ENCODE data around the gene MRM1.

Gene MRM1

GRCh38 chr17:36614933-36615332, 13.6 kb downstream of the MRM1 start:
- Histone ChIP-seq H3K9ac (ENCODE audit: low read length) (no peak overlapping the region), H3K27me3 (ENCODE audit: control insufficient read depth, insufficient read depth, low read length) (no peaks in the 10 kb centered on the region), H3K4me1 (ENCODE audit: control insufficient read depth, insufficient read depth, low read length) (peaks cover 22% of the 10 kb centered on the region), H3K36me3 (ENCODE audit: control insufficient read depth, insufficient read depth, low read length) (no peaks in the 10 kb centered on the region), H3K4me3 (ENCODE audit: low read depth, low read length) (no peak overlapping the region), H3K27ac (ENCODE audit: low read depth, low read length) (no peak overlapping the region), H3K9me3 (ENCODE audit: control insufficient read depth, insufficient read depth, low read depth, low read length) (no peaks in the 10 kb centered on the region)

DNA sequence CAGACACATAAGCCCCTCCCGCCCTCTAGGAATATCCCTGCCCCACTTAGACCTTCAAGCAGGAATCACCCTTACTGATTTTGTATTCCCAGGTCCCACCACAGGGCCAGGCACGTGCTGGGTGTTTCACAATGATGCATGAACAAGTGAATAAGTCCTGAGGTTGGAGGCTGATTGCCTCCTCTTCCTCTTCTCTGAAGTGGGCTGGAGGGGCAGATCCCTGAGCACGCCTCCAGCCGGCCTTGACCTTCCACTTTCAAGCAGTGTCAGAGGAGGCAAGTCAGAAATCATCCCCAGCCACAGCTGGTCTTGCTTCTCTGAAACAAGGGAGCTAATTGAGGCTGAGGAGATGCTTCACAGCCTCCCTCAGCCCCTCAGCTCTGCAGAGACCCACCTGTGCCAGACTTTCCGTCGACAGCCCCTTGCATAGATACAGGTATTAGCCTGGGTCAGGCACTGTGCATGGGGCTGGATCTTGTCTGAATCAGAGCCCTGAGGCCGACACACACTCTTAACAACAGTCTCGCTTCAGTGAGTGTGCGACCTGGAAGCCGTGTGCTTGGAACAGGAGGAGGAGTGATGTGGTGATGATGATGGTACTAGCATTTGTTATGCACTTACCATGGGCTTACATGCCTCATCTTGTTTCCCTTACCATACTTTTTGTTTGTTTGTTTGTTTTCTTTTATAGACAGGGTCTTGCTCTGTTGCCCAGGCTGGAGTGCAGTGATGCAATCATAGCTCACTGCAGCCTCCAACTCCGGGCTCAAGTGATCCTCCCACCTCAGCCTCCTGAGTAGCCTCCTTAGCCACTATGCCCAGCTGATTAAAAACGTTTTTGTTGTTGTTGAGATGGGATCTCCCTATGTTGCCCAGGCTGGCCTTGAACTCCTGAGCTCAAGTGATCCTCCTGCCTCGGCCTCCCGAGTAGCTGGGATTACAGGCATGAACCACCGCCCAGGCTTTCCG, 15.0 kb downstream of the MRM1 start:
- Histone ChIP-seq H3K4me3 (ENCODE audit: low read depth, low read length) (no peak overlapping the region), H3K27me3 (ENCODE audit: control insufficient read depth, insufficient read depth, low read length) (no peaks in the 10 kb centered on the region), H3K36me3 (ENCODE audit: control insufficient read depth, insufficient read depth, low read length) (no peaks in the 10 kb centered on the region), H3K9me3 (ENCODE audit: control insufficient read depth, insufficient read depth, low read depth, low read length) (no peaks in the 10 kb centered on the region), H3K27ac (ENCODE audit: low read depth, low read length) (no peak overlapping the region), H3K4me1 (ENCODE audit: control insufficient read depth, insufficient read depth, low read length) (peaks cover 22% of the 10 kb centered on the region), H3K9ac (ENCODE audit: low read length) (no peak overlapping the region)

DNA sequence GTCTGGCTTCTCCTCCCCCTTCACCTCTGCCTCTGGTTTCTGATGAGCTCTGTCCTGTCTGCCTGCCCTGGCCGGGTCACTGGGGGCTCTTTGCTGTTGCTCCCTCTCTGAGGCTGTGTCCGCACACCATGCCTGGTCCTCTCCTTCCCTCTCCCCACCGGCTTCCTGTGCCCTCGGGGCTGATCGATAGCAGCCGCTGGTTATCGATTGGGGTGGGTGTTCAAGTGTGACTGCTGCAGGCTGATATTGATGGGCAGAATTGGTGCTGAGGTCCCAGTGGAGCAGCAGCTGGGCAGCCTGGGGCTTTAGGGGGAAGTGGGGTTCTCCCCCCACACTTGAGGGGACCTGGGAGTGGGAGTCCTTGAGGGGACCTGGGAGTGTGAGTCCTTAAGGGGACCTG, 16.4 kb downstream of the MRM1 start:
- Histone ChIP-seq H3K4me1 (ENCODE audit: control insufficient read depth, insufficient read depth, low read length) (peaks cover 22% of the 10 kb centered on the region), H3K27ac (ENCODE audit: low read depth, low read length) (no peak overlapping the region), H3K9me3 (ENCODE audit: control insufficient read depth, insufficient read depth, low read depth, low read length) (no peaks in the 10 kb centered on the region), H3K36me3 (ENCODE audit: control insufficient read depth, insufficient read depth, low read length) (no peaks in the 10 kb centered on the region), H3K4me3 (ENCODE audit: low read depth, low read length) (no peak overlapping the region), H3K9ac (ENCODE audit: low read length) (no peak overlapping the region), H3K27me3 (ENCODE audit: control insufficient read depth, insufficient read depth, low read length) (no peaks in the 10 kb centered on the region)

DNA sequence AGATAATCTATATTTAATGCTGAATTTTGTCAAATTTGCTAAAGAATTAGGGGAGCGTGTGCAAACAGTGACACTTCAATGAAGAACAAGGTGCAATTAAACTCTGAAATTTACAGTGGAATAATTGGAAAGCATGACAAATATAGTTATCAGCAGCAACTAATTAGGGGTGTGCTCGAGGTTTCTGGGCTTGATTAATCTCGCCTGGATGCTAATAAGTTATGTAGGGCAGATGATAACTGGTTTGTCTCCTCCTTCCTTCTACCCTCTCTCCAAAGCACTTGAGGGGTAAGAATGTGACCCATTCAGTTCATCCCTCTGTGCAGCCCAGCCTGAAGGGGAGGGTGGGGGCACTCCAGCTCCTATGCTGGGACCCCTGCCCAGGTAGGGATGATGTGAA, 21.9 kb downstream of the MRM1 start:
- no peaks in the 10 kb centered on the region; the same call in 1 of the 2 replicates for H3K4me1 ChIP-seq (ENCODE audit: control insufficient read depth, insufficient read depth, low read length)
- no peak overlapping the region for H3K4me3 ChIP-seq (ENCODE audit: low read depth, low read length)
- no peak overlapping the region for H3K9ac ChIP-seq (ENCODE audit: low read length)
- H3K27me3 ChIP-seq (ENCODE audit: control insufficient read depth, insufficient read depth, low read length) = no peaks in the 10 kb centered on the region
- H3K36me3 ChIP-seq (ENCODE audit: control insufficient read depth, insufficient read depth, low read length) = no peaks in the 10 kb centered on the region
- no peak overlapping the region for H3K27ac ChIP-seq (ENCODE audit: low read depth, low read length)
- H3K9me3 ChIP-seq (ENCODE audit: control insufficient read depth, insufficient read depth, low read depth, low read length) = no peaks in the 10 kb centered on the region

DNA sequence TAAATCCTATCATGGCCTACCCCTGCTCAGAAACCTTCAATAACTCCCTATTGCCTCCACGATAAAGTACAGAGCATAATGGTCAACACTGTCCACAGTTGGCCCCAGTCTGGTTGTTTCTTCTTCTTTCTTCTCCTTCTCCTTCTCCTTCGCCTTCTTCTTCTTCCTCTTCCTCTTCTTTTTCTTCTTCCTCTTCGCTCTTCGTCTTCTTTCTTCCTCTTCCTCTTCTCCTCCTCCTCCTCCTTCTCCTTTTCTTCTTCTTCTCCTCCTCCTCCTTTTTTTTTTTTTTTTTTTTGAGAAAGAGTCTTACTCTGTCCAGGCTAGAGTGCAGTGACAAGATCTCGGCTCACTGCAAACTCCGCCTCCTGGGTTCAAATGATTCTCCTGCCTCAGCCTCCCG, 23.8 kb downstream of the MRM1 start:
- no peak overlapping the region for H3K4me3 ChIP-seq (ENCODE audit: low read depth, low read length)
- peaks cover 5% of the 10 kb centered on the region; the same call in 1 of the 2 replicates for H3K4me1 ChIP-seq (ENCODE audit: control insufficient read depth, insufficient read depth, low read length)
- H3K9me3 ChIP-seq (ENCODE audit: control insufficient read depth, insufficient read depth, low read depth, low read length) = no peaks in the 10 kb centered on the region
- H3K9ac ChIP-seq (ENCODE audit: low read length) = no peak overlapping the region
- H3K36me3 ChIP-seq (ENCODE audit: control insufficient read depth, insufficient read depth, low read length) = no peaks in the 10 kb centered on the region
- H3K27ac ChIP-seq (ENCODE audit: low read depth, low read length) = no peak overlapping the region
- no peaks in the 10 kb centered on the region for H3K27me3 ChIP-seq (ENCODE audit: control insufficient read depth, insufficient read depth, low read length)

DNA sequence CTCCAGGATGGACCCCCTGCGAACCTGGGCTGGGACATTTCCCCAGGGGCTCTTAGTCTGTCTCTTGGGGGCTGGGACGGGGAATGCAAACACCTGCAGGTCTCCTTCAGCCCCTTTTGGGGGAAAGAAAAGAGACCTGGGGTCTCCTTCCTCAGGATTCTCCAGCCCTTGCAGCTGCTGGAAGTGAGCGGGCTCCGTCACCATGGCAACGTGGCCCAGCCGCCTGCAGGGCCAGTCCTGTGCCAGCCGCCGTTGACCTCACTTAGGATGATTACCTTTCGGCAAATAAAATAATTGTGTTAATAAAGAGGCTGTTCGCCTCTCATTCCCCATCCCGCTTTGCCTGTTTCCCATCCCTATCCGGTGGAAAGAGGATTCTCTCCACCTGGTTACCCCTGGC, 25.7 kb downstream of the MRM1 start:
- Histone ChIP-seq H3K4me3 (ENCODE audit: low read depth, low read length) (no peak overlapping the region), H3K9me3 (ENCODE audit: control insufficient read depth, insufficient read depth, low read depth, low read length) (no peaks in the 10 kb centered on the region), H3K9ac (ENCODE audit: low read length) (no peak overlapping the region), H3K4me1 (ENCODE audit: control insufficient read depth, insufficient read depth, low read length) (peaks cover 6% of the 10 kb centered on the region; the same call in 1 of the 2 replicates), H3K27me3 (ENCODE audit: control insufficient read depth, insufficient read depth, low read length) (peaks cover 16% of the 10 kb centered on the region), H3K27ac (ENCODE audit: low read depth, low read length) (no peak overlapping the region), H3K36me3 (ENCODE audit: control insufficient read depth, insufficient read depth, low read length) (no peaks in the 10 kb centered on the region)

DNA sequence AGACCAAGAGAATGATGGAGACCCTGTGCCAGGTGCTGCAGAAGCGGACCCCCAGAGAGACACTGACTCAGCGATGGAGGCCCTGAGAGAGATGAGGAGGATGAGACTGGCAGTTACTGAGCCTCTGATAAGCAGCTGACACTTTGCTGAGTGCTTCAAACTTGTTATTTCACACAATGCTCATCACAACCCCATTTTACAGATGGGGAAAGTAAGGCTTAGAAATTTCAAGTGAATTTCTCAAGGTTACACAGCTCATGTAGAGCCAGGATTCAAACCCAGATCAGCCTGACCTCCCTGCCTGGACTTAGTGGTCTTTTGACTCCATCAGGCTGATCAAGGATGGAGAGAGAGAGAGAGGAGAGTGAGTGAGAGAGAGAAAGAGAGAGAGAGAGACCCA, 27.2 kb downstream of the MRM1 start:
- no peaks in the 10 kb centered on the region for H3K36me3 ChIP-seq (ENCODE audit: control insufficient read depth, insufficient read depth, low read length)
- no peaks in the 10 kb centered on the region for H3K9me3 ChIP-seq (ENCODE audit: control insufficient read depth, insufficient read depth, low read depth, low read length)
- peaks cover 26% of the 10 kb centered on the region for H3K27me3 ChIP-seq (ENCODE audit: control insufficient read depth, insufficient read depth, low read length)
- no peak overlapping the region for H3K4me3 ChIP-seq (ENCODE audit: low read depth, low read length)
- H3K9ac ChIP-seq (ENCODE audit: low read length) = no peak overlapping the region
- no peak overlapping the region for H3K27ac ChIP-seq (ENCODE audit: low read depth, low read length)
- H3K4me1 ChIP-seq (ENCODE audit: control insufficient read depth, insufficient read depth, low read length) = peaks cover 21% of the 10 kb centered on the region

DNA sequence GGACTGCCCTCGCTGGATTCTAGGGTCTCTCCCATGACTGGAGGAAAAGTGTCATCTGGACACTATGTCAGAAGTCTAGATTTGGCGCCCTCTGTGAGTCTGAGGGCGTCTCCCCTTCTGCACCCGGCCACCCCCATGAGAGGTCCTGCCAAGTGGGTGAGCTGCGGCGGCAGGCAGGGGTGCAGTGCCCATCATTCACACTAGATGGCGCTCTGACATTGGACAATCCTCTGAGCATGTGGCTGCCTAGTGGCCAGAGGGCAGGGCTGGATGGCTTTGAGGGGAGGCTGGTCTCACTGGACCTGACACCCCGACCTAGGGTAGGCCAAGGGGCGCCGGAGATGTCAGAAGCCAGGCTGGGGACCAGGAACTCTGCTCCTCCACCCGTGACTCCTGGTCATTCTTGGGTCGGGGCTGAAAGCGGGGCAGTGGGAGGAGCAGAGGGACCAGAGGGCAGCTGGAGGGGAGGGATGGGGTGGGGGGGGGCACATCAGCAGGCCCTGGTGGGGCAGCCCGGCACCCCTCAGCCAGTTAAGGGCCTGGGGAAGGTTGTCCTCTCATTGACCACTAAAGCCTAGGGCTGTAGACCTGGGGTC, 28.0 kb downstream of the MRM1 start:
- Histone ChIP-seq H3K27me3 (ENCODE audit: control insufficient read depth, insufficient read depth, low read length) (peaks cover 26% of the 10 kb centered on the region), H3K4me1 (ENCODE audit: control insufficient read depth, insufficient read depth, low read length) (peaks cover 23% of the 10 kb centered on the region), H3K27ac (ENCODE audit: low read depth, low read length) (no peak overlapping the region), H3K4me3 (ENCODE audit: low read depth, low read length) (no peak overlapping the region), H3K36me3 (ENCODE audit: control insufficient read depth, insufficient read depth, low read length) (no peaks in the 10 kb centered on the region), H3K9me3 (ENCODE audit: control insufficient read depth, insufficient read depth, low read depth, low read length) (no peaks in the 10 kb centered on the region), H3K9ac (ENCODE audit: low read length) (no peak overlapping the region)

GRCh38 chr17:36629970-36630502, 28.7 kb downstream of the MRM1 start:
- H3K4me1 ChIP-seq (ENCODE audit: control insufficient read depth, insufficient read depth, low read length) = peaks cover 23% of the 10 kb centered on the region
- H3K4me3 ChIP-seq (ENCODE audit: low read depth, low read length) = no peak overlapping the region
- no peaks in the 10 kb centered on the region for H3K36me3 ChIP-seq (ENCODE audit: control insufficient read depth, insufficient read depth, low read length)
- H3K27me3 ChIP-seq (ENCODE audit: control insufficient read depth, insufficient read depth, low read length) = peaks cover 26% of the 10 kb centered on the region
- H3K9ac ChIP-seq (ENCODE audit: low read length) = no peak overlapping the region
- H3K9me3 ChIP-seq (ENCODE audit: control insufficient read depth, insufficient read depth, low read depth, low read length) = no peaks in the 10 kb centered on the region
- no peak overlapping the region for H3K27ac ChIP-seq (ENCODE audit: low read depth, low read length)

DNA sequence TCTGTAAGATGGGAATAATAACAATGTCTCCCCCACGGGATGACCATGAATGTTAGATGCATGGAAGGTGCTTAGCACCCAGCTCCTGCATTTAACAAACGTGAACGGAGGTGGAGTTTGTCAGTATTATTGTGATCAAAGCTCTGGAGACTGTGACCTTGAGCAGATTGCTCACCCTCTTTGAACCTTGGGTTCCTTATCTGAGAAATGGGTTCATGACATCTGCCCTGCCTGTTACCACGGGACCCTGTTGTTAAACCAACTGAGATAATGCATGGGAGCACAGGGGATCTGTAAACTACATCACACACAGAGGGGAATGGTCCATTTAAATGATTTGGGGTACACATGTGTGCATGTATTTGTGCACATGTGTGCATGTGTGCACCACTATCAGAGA, 29.6 kb downstream of the MRM1 start:
- Histone ChIP-seq H3K36me3 (ENCODE audit: control insufficient read depth, insufficient read depth, low read length) (no peaks in the 10 kb centered on the region), H3K9ac (ENCODE audit: low read length) (no peak overlapping the region), H3K4me3 (ENCODE audit: low read depth, low read length) (no peak overlapping the region), H3K4me1 (ENCODE audit: control insufficient read depth, insufficient read depth, low read length) (peaks cover 23% of the 10 kb centered on the region), H3K27me3 (ENCODE audit: control insufficient read depth, insufficient read depth, low read length) (peaks cover 26% of the 10 kb centered on the region), H3K9me3 (ENCODE audit: control insufficient read depth, insufficient read depth, low read depth, low read length) (no peaks in the 10 kb centered on the region), H3K27ac (ENCODE audit: low read depth, low read length) (no peak overlapping the region)
